C4-2B (cell line): Measurements from ENCODE around the gene ATMIN.

ENCODE experiments used
- H3K27ac ChIP-seq: fragments of 450-650 bp; 2 replicates; pipeline ENCODE4 v1.5.1; 2017
- ZFX ChIP-seq: fragments of 450-650 bp; IDR thresholded peaks from 2 replicates; pipeline ENCODE4 v1.6.1; 2017
- TF ChIP-seq, protein P1 (sequence below): fragments of 450-650 bp; conservative IDR thresholded peaks from 2 replicates; pipeline ENCODE4 v1.5.1; 2017; ENCODE audit warnings: mild to moderate bottlenecking

Gene ATMIN

DNA sequence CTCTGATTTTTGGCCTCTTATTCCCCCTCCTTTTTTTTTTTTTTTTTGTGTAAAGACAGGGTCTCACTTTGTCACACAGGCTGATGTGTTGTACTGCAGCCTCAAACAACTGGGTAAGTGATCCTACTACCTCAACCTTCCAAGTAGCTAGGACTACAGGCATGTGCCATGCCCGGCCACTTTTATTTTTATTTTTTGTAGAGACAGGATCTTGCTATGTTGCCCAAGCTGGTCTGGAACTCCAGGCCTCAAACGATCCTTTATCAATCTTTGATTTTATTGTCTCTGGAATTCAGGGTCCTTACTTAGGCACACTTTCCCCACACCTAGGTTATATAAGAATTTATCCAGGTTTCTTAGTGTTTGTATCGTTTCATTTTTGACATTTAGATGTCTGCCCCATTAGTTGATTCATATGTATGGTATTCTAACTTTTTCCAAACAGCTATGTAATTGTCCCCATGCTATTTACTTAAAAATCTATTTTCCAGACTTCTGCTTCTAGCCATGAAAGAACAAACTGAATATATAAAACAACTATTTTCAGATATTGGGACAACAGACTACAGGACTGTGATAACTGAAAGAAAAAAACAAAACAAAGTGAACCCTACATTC, 42.9 kb upstream of the ATMIN start:
- H3K27ac ChIP-seq: peak overlapping the region; percentile 70; the same call in 1 of the 2 replicates

DNA sequence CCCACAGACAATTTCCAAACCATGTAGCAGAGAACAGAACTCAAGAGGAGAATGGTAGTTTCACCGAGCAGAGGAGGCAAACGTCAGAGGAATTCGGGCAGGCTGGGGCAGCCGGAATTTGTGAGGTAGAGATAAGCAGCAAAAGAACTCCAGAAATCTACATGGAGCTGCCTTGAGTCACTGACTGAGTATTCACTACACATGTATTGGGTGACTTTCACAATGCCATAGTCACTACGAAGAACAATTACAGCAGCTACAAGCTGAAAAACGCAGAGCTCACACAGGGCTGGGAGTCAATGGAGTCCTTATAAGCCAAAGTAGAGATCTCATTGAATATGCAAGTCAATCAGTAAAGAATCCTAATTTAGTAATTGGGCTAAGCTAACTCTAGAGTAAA, 42.3 kb upstream of the ATMIN start:
- TF ChIP-seq ZFX: no peak
- TF ChIP-seq, protein P1, sequence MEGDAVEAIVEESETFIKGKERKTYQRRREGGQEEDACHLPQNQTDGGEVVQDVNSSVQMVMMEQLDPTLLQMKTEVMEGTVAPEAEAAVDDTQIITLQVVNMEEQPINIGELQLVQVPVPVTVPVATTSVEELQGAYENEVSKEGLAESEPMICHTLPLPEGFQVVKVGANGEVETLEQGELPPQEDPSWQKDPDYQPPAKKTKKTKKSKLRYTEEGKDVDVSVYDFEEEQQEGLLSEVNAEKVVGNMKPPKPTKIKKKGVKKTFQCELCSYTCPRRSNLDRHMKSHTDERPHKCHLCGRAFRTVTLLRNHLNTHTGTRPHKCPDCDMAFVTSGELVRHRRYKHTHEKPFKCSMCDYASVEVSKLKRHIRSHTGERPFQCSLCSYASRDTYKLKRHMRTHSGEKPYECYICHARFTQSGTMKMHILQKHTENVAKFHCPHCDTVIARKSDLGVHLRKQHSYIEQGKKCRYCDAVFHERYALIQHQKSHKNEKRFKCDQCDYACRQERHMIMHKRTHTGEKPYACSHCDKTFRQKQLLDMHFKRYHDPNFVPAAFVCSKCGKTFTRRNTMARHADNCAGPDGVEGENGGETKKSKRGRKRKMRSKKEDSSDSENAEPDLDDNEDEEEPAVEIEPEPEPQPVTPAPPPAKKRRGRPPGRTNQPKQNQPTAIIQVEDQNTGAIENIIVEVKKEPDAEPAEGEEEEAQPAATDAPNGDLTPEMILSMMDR: no peak
- H3K27ac ChIP-seq: peak overlapping the region; percentile 70; the same call in 1 of the 2 replicates

More for the DNA sequence above, 42.9 kb upstream of the ATMIN start:
- TF ChIP-seq ZFX: no peak
- TF ChIP-seq, protein P1: no peak

DNA sequence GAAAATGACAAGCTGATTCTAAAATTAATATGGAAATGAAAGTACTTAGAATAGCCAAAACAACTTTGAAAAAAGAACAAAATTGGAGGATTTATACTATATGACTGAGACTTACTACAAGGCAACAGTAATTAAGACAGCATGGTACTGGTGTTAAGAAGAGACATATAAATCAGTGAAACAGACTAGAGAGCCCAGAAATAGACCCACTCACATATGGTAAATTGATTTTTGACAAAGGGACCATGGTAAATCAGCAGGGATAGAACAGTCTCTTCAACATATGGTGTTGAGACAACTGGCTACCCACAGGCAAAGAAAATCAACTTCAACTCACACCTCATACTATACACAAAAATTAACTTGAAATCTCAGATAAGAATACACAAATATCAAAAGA, 41.8 kb upstream of the ATMIN start:
- TF ChIP-seq, protein P1: no peak
- no peak for TF ChIP-seq ZFX
- H3K27ac ChIP-seq: no peak overlapping the region

DNA sequence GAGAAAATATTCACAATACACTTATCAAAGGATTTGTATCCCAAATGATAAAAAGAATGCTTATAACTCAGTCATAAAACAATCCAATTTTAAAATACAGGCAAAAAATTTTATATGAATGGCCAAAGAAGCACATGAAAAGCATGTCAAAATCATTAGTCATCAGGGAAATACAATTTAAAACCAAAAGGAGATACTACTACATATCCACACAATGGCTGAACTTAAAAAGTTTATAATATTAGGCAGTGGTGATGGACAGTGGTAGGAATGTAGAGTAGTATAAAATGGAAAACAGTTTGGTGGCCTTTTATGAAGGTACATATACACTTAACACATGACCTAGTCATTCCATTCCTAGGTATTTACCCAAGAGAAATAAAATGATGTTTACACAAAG, 41.2 kb upstream of the ATMIN start:
- H3K27ac ChIP-seq: peak overlapping the region; percentile 74
- TF ChIP-seq ZFX: no peak
- TF ChIP-seq, protein P1: no peak

DNA sequence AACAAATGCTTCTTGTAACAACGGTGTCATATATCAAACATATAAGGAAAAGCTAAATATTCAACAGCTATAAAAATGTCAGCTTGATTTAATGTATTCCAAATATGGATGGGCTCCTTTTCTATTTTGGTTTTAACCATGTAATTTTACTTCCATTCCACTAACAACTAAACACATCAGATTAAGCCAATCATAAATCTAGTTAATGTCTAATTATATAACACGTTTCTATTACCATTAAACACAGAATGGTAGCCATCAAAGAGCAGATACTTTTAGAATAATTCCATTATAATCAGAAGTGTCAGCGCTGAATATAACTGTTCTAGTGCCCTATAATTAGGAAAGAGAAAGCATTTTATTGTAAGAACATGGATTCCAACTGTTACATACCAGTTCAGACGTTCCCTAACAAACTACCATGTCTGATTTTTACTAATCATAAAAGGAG, 38.9 kb upstream of the ATMIN start:
- TF ChIP-seq, protein P1: no peak
- TF ChIP-seq ZFX: no peak
- H3K27ac ChIP-seq: no peak overlapping the region

DNA sequence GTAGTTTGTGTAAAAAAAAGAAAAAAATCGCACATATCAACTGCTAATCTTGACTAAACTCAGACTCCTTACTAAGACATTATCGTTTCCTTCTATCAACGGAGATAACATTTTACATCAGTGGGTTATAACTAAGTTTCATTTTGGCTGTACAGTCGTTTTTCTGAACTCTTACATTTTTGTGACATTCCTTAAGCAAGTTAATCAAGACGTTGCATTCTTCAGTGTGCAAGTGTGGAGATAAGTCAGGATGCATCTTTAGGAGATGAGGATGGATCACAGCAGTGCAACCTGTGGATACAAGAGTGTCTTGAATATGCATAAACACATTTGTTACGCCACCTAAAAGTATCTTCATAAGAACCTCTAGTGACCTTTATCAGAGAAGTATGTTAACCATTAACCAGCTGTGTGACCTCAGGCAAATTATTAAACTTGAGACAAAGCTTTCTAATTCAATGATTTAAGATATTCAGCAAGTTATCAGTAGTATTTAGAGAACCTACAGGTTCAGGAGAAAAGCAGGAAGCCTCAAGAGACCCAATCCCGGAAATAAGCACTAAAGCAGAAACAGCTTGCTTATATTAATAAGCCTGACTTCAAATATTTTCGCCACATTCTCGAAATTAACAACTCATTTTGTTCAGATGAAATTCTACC, 38.4 kb upstream of the ATMIN start:
- no peak overlapping the region for H3K27ac ChIP-seq
- TF ChIP-seq, protein P1: no peak
- no peak for TF ChIP-seq ZFX

DNA sequence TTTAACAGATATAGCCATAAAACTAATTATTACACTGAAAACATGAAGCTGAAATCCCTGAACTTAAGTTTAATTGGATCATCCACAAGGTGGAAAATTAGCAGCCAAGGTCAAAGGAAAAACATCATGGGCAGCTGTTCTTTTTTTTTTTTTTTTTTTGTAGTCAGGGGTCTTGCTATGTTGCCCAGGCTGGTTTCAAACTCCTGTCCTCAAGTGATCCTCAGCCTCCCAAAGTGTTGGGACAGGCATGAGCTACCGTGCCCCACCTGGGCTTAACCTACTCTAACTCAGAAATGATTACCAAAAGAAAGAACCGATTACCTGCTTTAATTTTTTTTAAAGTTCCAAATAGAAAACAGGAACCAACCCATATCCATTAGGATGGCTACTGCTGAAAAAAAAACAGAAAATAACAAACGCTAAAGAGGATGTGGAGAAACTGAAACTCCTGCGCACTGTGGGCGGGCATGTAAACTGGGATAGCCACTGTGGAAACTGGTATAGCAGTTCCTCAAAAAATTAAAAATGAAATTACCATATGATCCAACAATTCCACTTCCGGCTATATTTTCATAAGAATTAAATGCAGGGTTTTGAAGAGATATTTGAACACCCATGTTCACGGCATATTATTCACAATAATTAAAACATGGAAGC, 37.5 kb upstream of the ATMIN start:
- no peak for TF ChIP-seq ZFX
- TF ChIP-seq, protein P1: no peak

More for the DNA sequence above, 37.5 kb upstream of the ATMIN start:
- no peak overlapping the region for H3K27ac ChIP-seq
